Ovary (tissue), 3 donors: ENCODE results near the gene CTIF.

Experiments used
- CTCF ChIP-seq, 3 donors: fragments of 450-650 bp in 2 of 3; fragments of 200-600 bp in 1 of 3; IDR thresholded peaks; one replicate each; pipeline versions ENCODE4 v1.5.1 to v1.8.0; 2016 to 2022; ENCODE audit warnings: antibody characterized with exemption in 3 of 3, mild to moderate bottlenecking in 1 of 3
- POLR2A ChIP-seq: fragments of 450-650 bp; IDR thresholded peaks from one replicate; pipeline ENCODE4 v1.6.1; 2017; ENCODE audit warnings: antibody characterized with exemption, mild to moderate bottlenecking, moderate library complexity
- donor health status: DM: no; HTN: no; CAD: no.

- TF ChIP-seq POLR2A, result no peak
- no peak for TF ChIP-seq CTCF (IDR thresholded peaks at IDR 0.05)
Observed at GRCh38 chr18:48530399-48531081, 8.3 kb upstream of the CTIF start.
